Activated CD8-positive, alpha-beta T cell treated with anti-CD3 and anti-CD28 coated beads for 36 hours (primary cell): ENCODE data around the gene MARCHF3. TPM values are rescaled to one million over a fixed set of nuclear protein-coding genes. Genes with fewer than 3 reads are reported as not detected.

ENCODE experiments used
- ATAC-seq: fragments of 200-7000 bp; cut with Tn5 transposase; one replicate; pipeline ENCODE4 v1.10.0; 2021; ENCODE audit warnings: mild to moderate bottlenecking, moderate library complexity
- CTCF ChIA-PET: fragments of 350-600 bp; sonication (Branson Sonifier 250); formaldehyde crosslinking; loops from one replicate; lab custom pipeline; 2021; ENCODE audit warnings: antibody characterized with exemption; lab: Charles Lee
- POLR2A ChIA-PET: fragments of 350-600 bp; sonication (Branson Sonifier 250); formaldehyde crosslinking; loops from one replicate; lab custom pipeline; 2021; ENCODE audit warnings: antibody characterized with exemption; lab: Charles Lee
- DNase-seq: peaks from one replicate; pipeline ENCODE4 v3.0.0-alpha.2; 2020
- H3K27ac Mint-ChIP-seq: one replicate; pipeline ENCODE4 v1.8.0; 2021; ENCODE audit warnings: mild to moderate bottlenecking, mixed read lengths
- H3K27me3 Mint-ChIP-seq: one replicate; pipeline ENCODE4 v1.8.0; 2021; ENCODE audit warnings: mixed read lengths
- H3K36me3 Mint-ChIP-seq: one replicate; pipeline ENCODE4 v1.8.0; 2021; ENCODE audit warnings: low read depth, mixed read lengths
- H3K4me1 Mint-ChIP-seq: one replicate; pipeline ENCODE4 v1.8.0; 2021; ENCODE audit warnings: low read depth, mixed read lengths
- H3K4me3 Mint-ChIP-seq: one replicate; pipeline ENCODE4 v1.8.0; 2021; ENCODE audit warnings: mild to moderate bottlenecking, moderate library complexity, mixed read lengths
- H3K9me3 Mint-ChIP-seq: one replicate; pipeline ENCODE4 v1.8.0; 2021; ENCODE audit warnings: mixed read lengths
- CTCF ChIP-seq: fragments of 200-600 bp; IDR thresholded peaks from one replicate; pipeline ENCODE4 v1.8.0; 2022; ENCODE audit warnings: antibody characterized with exemption, mild to moderate bottlenecking
- intact Hi-C: fragments of 100-400 bp; cut with micrococcal nuclease; formaldehyde crosslinking; loops from one replicate; pipeline ENCODE4 v1.10.0; 2022
- total RNA-seq, 2 experiments: library from RNA; stranded (reverse); gene quantifications; one replicate each; pipeline ENCODE4 v1.2.3, GENCODE V29; 2021

MARCHF3 gene
- total RNA-seq, 2 experiments from 2014 or later, result 6.1 TPM

GRCh38 chr5:126819253-126819652 lies 211.1 kb downstream of the MARCHF3 start:
- ChIA-PET POLR2A (no interaction called here), CTCF (no interaction called here)
- Mint-ChIP-seq H3K9me3 (no peaks in the 10 kb centered on the region), H3K36me3 (peaks cover 59% of the 10 kb centered on the region), H3K4me1 (peaks cover under 1% of the 10 kb centered on the region), H3K27ac (no peak overlapping the region), H3K4me3 (no peak overlapping the region), H3K27me3 (no peaks in the 10 kb centered on the region)
- no peak for TF ChIP-seq CTCF
- ATAC-seq, result no peak
- intact Hi-C loops, result no loop called here
- no peak for DNase-seq

- no peaks in the 10 kb centered on the region for H3K27me3 Mint-ChIP-seq
- no peaks in the 10 kb centered on the region for H3K9me3 Mint-ChIP-seq
- H3K27ac Mint-ChIP-seq, result no peak overlapping the region
- ATAC-seq (no peak), DNase-seq (no peak)
- peaks cover 2% of the 10 kb centered on the region for H3K4me1 Mint-ChIP-seq
- no peak overlapping the region for H3K4me3 Mint-ChIP-seq
- H3K36me3 Mint-ChIP-seq, result peaks cover 61% of the 10 kb centered on the region
- intact Hi-C loops, result no loop called here
- ChIA-PET CTCF (no interaction called here), POLR2A (no interaction called here)
- TF ChIP-seq CTCF, result no peak
Observed at GRCh38 chr5:126818736-126819135, 211.6 kb downstream of the MARCHF3 start.

Other genes starting within 250 kb of the MARCHF3 start
- 1 to 10 TPM; 9.5 TPM for gene C5orf63, start 42.9 kb upstream of the MARCHF3 start, total RNA-seq